HG02588 (cell line): Measurements from ENCODE around the gene IRF8.
A peak's percentile ranks its signal among the peaks of the same experiment; 100 is the strongest.
"Not testable (repeated sequence)": the region's sequence is repeated elsewhere in the genome, so short reads cannot be mapped to it uniquely, and the experiment has no call there.

Experiments
- ATAC-seq: cut with Tn5 transposase; IDR thresholded peaks from one replicate; pipeline ENCODE4 v1.9.1; 2021; ENCODE audit warnings: mild to moderate bottlenecking, moderate library complexity; ENCODE audit not compliant: unreplicated experiment

The IRF8 gene

GRCh38 chr16:85891033-85891775, 7.8 kb upstream of the IRF8 start:
- no peak for ATAC-seq

GRCh38 chr16:85891776-85892166, 7.2 kb upstream of the IRF8 start:
- no peak for ATAC-seq

- ATAC-seq, result no peak
These were observed 6.2 kb upstream of the IRF8 start for GRCh38 chr16:85892760-85893159.

DNA sequence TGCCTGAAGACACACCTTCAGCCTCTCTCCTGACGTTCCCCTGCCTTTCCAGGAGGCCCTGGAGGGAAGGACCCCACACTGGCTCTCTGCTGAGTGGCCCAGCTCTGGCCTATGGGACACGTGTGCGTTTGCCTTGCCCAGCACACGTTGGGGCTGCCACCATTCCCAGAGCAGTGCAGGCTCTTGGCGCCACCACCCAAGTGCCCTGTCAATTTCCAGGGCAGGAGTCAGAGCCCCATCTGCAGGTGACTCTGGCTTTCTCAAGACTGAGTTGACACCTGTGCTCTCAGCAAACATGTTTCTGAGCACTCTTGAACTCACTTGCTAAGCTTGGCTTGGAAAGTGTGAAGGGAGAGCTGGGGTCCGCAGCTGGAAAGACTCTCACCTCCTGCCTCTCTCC, 4.7 kb upstream of the IRF8 start:
- no peak for ATAC-seq

DNA sequence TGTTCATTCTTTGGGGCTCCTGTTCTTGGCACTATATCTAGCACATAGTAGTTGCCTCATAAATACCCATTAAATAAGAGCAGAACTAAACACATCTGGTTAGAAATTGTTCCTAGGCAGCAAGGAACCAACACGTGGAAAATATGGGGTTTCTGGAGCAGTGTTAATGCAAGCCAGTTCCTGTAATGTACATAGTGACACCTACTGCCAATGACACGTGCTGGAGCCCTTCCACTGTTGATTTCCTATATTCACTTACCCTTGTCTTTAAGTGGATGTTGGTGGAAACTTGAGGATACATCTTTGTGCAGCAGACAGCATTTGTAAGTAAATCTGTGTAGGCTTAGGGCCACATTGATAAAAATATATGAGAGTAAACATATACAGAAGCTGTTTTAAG, 1.6 kb upstream of the IRF8 start:
- no peak for ATAC-seq

DNA sequence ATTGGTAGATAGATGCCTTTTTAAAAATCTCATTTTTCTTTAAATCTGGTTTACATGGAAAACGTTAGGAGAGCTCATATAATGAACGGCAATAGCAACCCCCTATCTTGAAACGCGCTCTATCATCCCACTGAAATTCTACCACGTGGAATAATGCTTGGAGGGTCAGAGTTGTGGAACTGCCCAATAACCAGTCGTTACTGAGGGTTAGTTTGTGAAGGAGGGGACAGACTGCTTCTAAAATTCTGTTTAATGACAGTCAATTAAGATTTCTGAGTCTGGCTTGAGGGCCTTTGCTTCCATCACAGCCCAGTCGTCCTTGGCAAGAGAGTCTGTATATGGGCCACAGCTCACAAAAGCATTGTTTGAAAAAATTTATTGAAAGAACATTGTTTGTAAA, 482 bp downstream of the IRF8 start:
- no peak for ATAC-seq

DNA sequence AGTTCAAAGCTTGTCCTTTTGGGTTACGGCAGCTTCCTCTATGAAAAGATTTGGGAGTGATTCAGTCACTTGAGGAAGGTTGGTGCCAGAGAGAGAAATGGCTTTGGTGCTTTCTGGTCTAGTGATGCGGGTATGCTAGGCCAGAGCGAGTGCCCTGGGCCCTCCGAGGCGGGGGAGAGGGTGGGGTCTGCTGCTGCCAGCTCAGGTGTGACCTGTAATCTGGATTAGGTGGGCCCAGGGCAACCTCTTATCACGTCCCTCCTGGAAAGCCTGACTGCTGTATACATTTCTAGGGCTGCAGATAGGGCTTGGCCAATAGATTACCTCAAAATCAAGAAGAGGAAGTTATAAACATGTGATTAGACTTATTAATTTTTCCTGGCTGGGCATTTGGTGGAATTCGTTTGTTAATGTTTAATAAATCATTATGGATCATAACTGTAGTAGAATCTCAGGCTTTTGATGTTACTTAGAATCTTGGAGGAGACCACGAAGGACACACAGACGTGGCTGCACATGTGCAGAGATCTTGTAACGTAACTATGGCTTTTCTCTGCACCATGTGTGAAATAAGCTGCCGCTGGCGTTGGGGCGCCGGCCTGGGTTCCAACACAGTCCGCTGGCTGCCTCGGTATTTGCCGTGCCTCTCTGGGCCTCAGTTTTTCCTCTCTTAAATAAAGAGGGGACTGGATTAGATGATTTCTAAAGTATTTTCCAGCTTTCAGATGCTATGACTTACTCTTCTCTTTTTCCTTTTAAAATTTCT, 1.2 kb downstream of the IRF8 start:
- no peak for ATAC-seq

DNA sequence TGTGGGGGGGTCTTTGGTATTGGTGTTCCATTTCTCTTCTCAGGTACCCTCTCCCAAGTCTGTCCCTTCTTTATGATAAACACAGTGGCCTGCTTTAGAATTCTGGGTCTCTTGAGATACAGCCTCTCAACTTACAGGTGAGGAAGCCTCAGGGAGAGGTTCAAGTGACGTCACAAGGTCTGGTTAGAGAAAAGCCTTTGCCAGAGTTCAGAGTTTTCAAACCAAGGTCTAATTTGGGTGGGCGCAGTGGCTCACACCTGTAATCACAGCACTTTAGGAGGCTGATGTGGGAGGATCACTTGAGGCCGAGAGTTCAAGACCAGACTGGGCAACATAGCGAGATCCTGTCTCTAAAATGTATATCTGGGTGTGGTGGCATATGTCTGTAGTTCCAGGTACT, 2.1 kb downstream of the IRF8 start:
- no peak for ATAC-seq

GRCh38 chr16:85901773-85902365, 2.9 kb downstream of the IRF8 start:
- ATAC-seq, result no peak

- peak; percentile 60 for ATAC-seq
These were observed 3.6 kb downstream of the IRF8 start for GRCh38 chr16:85902366-85903155.

- no peak for ATAC-seq
These were observed 4.6 kb downstream of the IRF8 start for GRCh38 chr16:85903559-85903958.

DNA sequence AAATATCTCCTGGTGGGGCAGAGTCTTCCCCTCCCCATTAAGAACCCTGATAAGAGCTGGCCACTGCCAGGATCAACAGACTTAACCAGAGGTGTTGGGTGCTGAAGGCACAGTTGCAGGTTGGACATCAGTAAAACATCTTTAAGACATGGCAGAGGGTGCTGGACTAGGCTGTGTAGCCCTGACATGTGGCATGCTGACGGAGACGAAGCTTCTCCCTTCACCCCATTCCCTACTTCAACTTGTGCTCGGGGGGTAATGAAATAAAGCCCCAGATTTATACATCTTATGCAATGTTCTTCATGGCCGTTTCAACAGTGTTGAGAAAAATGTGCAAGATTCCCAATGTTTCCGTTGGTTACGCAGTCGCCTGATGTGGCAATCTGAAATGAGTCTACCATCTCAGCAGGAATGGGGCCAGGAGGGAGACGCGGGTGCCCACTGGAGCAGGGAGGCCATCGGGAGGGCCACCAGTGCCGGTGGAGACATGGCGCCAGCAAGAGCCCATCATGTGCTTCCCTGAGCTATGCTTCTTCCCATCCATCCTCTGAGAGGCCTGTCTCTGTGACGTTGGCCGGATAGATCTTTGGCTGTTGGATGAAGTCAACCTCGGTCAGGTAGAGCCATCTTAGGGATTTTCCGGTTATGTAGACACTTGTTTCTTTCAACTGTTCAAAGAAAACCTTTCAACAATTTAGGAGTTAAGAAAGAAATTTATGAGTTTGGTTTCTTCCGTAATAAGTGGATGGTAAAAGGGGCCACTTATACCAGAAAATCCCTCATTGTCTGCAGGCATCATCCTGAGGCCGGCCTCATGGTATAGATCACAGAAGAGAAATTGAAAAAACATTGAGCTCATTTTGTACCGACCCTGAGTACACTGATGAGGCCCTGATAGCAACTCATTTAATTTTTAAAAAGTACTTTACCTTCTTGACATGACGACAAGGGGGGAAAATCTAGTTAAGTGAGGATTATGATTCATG, 6.4 kb downstream of the IRF8 start:
- no peak for ATAC-seq

GRCh38 chr16:85906349-85906748, 7.4 kb downstream of the IRF8 start:
- no peak for ATAC-seq

GRCh38 chr16:85907231-85907630, 8.3 kb downstream of the IRF8 start:
- ATAC-seq, result not testable (repeated sequence)

DNA sequence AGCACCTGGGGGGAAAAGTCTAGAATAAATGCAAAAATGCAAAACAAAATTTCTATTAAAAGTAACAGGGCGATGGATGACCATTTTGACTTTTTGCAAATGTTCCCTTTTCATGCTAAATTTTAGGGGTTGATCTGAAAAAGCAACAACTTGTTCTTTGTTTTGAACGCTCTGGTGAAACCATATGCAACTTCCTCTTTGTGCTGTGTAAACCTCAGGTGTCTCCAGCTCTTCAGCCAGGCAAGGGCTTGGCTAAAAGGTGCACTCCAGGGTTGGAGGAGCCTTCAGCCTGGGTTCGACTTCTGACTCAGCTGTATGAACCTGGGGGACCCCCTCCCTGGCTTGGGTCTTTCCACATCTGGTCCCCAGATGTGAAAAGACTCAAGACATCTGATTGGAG, 9.5 kb downstream of the IRF8 start:
- ATAC-seq, result no peak

GRCh38 chr16:85908889-85909589, 10.1 kb downstream of the IRF8 start:
- no peak for ATAC-seq

- no peak for ATAC-seq
These were observed 11.2 kb downstream of the IRF8 start for GRCh38 chr16:85909932-85910853.

- ATAC-seq, result no peak
These were observed 11.9 kb downstream of the IRF8 start for GRCh38 chr16:85910854-85911247.
